Mucosa of rectum (tissue), 2 donors: ENCODE measurements around the gene EIF1AY.

Experiments used
- H3K27ac ChIP-seq, 2 donors: one replicate each; pipeline ENCODE4 v1.7.0; 2013; ENCODE audit warnings: inconsistent platforms in 2 of 2, low read depth in 2 of 2, low read length in 2 of 2
- H3K27me3 ChIP-seq, 2 donors: one replicate each; pipeline ENCODE4 v1.7.0; 2013; ENCODE audit warnings: low read length in 2 of 2; ENCODE audit not compliant: control insufficient read depth in 2 of 2, insufficient read depth in 2 of 2
- H3K36me3 ChIP-seq, 2 donors: one replicate each; pipeline ENCODE4 v1.7.0; 2013; ENCODE audit warnings: low read length in 2 of 2; ENCODE audit not compliant: control insufficient read depth in 2 of 2, insufficient read depth in 2 of 2
- H3K4me1 ChIP-seq, 2 donors: one replicate each; pipeline ENCODE4 v1.7.0; 2013; ENCODE audit warnings: low read length in 2 of 2, mild to moderate bottlenecking in 1 of 2; ENCODE audit not compliant: control insufficient read depth in 2 of 2, insufficient read depth in 2 of 2
- H3K4me3 ChIP-seq, 2 donors: one replicate each; pipeline ENCODE4 v1.7.0; 2013; ENCODE audit warnings: low read length in 2 of 2
- H3K9ac ChIP-seq, 2 donors: one replicate each; pipeline ENCODE4 v1.7.0; 2013; ENCODE audit warnings: low read length in 2 of 2, low read depth in 1 of 2, mild to moderate bottlenecking in 1 of 2
- H3K9me3 ChIP-seq, 2 donors: one replicate each; pipeline ENCODE4 v1.7.0; 2013; ENCODE audit warnings: low read length in 2 of 2; ENCODE audit not compliant: control insufficient read depth in 2 of 2
- donor health status: healthy.
- donor health status: Normal muscosa, but diverticular disease.

The EIF1AY gene

GRCh38 chrY:20558677-20559076 lies 16.9 kb upstream of the EIF1AY start:
- H3K27ac ChIP-seq, result no peak overlapping the region
- no peaks in the 10 kb centered on the region for H3K4me1 ChIP-seq
- H3K36me3 ChIP-seq, result no peaks in the 10 kb centered on the region
- no peaks in the 10 kb centered on the region for H3K27me3 ChIP-seq
- no peaks in the 10 kb centered on the region for H3K9me3 ChIP-seq
- H3K9ac ChIP-seq, result no peak overlapping the region
- no peak overlapping the region for H3K4me3 ChIP-seq

DNA sequence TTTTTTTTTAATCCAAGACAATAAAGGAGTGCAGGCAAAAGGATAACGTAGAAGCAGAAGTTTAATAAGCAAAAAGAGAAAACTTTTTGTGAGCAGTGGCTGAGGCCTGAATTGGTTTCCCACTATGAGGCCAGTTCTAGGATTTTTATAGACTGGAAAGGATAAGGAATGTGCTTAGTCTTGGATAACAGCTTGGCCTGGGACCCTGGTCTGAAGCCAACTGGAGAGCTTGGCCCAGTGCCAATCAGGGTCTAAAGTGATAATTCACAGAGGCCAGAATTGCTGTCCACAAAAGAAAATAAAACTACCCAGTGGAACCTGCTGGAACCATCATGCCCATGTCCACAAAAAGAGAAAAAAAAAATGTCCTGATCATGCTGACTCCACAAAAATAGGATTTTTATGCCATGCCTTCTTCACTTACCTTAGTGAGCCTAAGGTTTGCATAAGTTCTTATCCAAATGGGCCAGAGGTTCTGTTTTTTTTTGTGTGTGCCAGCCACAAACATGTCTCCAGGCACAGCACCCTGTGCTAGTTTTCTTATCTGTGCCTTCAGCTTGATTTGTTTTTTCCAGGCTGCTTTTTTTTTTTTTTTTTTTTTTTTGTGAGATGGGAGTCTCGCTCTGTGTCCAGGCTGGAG lies 15.6 kb upstream of the EIF1AY start:
- Histone ChIP-seq H3K9me3 (no peaks in the 10 kb centered on the region), H3K4me3 (no peak overlapping the region), H3K9ac (no peak overlapping the region), H3K27ac (no peak overlapping the region), H3K27me3 (no peaks in the 10 kb centered on the region), H3K36me3 (no peaks in the 10 kb centered on the region), H3K4me1 (no peaks in the 10 kb centered on the region)

GRCh38 chrY:20571306-20571705 lies 4.3 kb upstream of the EIF1AY start:
- H3K27ac ChIP-seq, result no peak overlapping the region
- H3K4me1 ChIP-seq, result no peaks in the 10 kb centered on the region
- H3K27me3 ChIP-seq, result no peaks in the 10 kb centered on the region
- H3K4me3 ChIP-seq, result no peak overlapping the region
- no peak overlapping the region for H3K9ac ChIP-seq
- no peaks in the 10 kb centered on the region for H3K36me3 ChIP-seq
- H3K9me3 ChIP-seq, result no peaks in the 10 kb centered on the region

DNA sequence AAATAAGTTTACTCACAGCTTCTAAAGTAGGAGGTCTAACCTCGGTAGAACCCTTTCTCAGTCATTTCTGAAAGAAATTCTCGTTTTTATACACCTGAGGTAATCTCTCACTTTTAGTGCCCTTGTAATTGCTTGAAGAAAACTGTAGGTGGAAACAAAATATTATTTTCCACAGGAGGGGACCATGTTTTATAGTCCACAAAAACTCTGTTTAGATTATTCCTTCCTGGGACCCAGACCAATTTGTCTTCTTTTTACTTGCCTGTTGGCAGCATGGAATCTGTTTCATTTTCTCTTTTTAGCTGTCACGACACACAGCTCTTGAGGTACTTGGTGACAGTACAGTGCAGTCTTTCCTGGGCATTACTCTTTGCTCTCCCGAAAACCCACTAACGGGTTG lies 930 bp downstream of the EIF1AY start:
- Histone ChIP-seq H3K9me3 (no peaks in the 10 kb centered on the region), H3K27ac (no peak overlapping the region), H3K36me3 (no peaks in the 10 kb centered on the region), H3K4me3 (no peak overlapping the region), H3K27me3 (no peaks in the 10 kb centered on the region), H3K4me1 (no peaks in the 10 kb centered on the region), H3K9ac (no peak overlapping the region)

- Histone ChIP-seq H3K36me3 (no peaks in the 10 kb centered on the region), H3K4me1 (no peaks in the 10 kb centered on the region), H3K27me3 (no peaks in the 10 kb centered on the region), H3K27ac (no peak overlapping the region), H3K9me3 (no peaks in the 10 kb centered on the region), H3K4me3 (no peak overlapping the region), H3K9ac (no peak overlapping the region)
Measured at GRCh38 chrY:20578206-20578605, 2.6 kb downstream of the EIF1AY start.

DNA sequence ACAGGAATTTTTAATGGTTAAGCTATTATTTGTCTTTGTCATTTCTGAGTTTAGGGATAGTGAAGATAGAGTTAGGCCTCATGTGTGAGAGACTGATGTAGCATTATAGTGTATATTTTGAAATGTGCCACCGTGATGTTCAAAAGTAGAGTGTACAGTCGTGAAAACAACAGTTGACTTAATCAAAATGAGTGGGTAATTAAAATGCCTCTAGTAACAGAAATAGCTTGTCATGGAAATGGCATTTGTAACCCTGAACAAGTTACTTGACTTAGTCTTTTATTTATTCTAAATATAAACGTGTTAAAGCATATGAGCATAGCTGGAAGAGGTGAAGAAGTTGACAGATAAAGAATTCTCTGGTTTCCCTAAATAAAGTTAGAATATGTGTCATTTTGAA lies 6.1 kb downstream of the EIF1AY start:
- no peaks in the 10 kb centered on the region for H3K9me3 ChIP-seq
- H3K27me3 ChIP-seq, result no peaks in the 10 kb centered on the region
- H3K36me3 ChIP-seq, result no peaks in the 10 kb centered on the region
- H3K9ac ChIP-seq, result no peak overlapping the region
- H3K27ac ChIP-seq, result no peak overlapping the region
- no peaks in the 10 kb centered on the region for H3K4me1 ChIP-seq
- H3K4me3 ChIP-seq, result no peak overlapping the region

GRCh38 chrY:20586161-20586560 lies 10.6 kb downstream of the EIF1AY start:
- no peak overlapping the region for H3K9ac ChIP-seq
- H3K4me1 ChIP-seq, result no peaks in the 10 kb centered on the region
- no peak overlapping the region for H3K27ac ChIP-seq
- H3K4me3 ChIP-seq, result no peak overlapping the region
- no peaks in the 10 kb centered on the region for H3K9me3 ChIP-seq
- H3K36me3 ChIP-seq, result no peaks in the 10 kb centered on the region
- H3K27me3 ChIP-seq, result no peaks in the 10 kb centered on the region
